GM18526 (cell line): ENCODE results near the gene SIGLEC14.

Experiments
- POLR2A ChIP-seq: IDR thresholded peaks from 3 replicates; pipeline ENCODE4 v1.6.1; 2011; ENCODE audit not compliant: insufficient read length; ENCODE audit errors: extremely low read depth

The SIGLEC14 gene

DNA sequence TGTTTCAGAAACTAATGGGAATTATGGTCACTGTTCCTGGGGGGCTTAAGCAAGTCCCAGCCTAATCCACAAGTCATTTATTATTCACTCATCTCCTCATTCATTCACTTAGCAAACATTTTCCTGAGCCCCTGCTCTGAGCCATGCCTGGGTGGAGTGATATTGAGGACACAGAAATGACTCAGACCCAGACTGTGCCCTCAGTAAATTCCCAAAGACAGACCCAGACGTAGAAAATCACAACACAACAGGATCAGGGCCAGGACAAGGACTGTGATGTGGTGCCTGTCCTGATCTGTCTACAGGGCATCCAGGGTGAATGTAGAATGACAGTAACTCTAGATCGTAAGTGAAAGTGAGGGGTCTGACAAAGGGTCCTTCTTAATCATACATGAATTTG, 39.5 kb upstream of the SIGLEC14 start:
- TF ChIP-seq POLR2A = no peak

GRCh38 chr19:51681286-51681941, 34.8 kb upstream of the SIGLEC14 start:
- TF ChIP-seq POLR2A = no peak

- no peak for TF ChIP-seq POLR2A
Observed at GRCh38 chr19:51680474-51680873, 33.8 kb upstream of the SIGLEC14 start.

GRCh38 chr19:51676566-51677083, 30.0 kb upstream of the SIGLEC14 start:
- TF ChIP-seq POLR2A = no peak

DNA sequence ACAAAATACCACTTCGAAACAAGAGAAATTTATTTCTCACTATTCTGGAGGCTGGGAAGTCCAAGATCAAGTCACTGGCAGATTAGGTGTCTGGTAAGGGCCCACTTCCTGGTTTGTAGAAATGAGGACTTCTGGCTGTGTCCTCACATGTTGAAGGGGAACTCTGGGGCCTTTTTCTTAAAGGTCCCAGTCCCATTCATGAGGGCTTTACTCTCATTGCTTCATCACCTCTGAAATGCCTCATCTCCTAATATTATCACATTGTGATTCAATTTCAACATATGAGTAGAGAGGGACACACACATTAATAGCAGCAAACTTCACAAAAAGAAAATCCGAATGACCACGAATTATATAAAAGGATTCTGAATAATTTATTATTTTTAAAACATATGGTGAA, 21.6 kb upstream of the SIGLEC14 start:
- no peak for TF ChIP-seq POLR2A

DNA sequence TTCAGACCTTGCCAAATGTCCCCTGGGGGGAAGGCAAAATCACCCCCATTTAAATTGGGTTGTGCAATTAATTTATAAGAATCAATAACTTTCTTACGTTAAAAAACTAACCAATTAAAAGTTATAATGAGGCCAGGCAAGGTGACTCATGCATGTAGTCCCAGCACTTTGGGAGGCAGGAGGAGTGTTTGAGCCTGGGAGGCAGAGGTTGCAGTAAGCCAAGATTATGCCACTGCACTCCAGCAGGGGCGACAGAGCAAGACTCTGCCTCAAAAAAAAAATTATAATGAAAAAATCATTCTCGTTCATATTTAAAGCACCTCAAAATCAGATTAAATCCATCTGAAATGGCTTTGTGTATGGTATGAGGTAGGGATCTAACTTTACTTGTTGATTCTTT, 18.4 kb upstream of the SIGLEC14 start:
- TF ChIP-seq POLR2A = no peak

DNA sequence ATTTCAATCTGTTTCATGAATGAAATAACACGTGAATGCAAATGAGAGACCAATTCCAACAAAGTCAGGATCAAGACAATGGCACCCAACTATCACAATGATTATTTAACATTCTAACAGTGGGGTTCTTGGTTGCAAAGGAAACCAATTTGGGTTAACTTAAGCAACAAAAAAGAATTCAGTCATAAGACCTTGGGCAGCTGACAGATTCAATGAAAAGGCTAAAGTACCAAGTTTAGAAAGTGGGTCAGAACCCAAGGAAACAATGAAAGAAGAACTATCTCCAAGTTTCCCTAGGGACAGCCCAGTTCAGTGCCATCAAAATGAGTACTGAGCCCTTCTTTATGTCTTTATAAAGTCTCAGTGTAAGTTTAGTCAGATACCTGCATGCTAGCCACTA, 17.5 kb upstream of the SIGLEC14 start:
- no peak for TF ChIP-seq POLR2A

GRCh38 chr19:51663650-51664049, 17.0 kb upstream of the SIGLEC14 start:
- TF ChIP-seq POLR2A = no peak

DNA sequence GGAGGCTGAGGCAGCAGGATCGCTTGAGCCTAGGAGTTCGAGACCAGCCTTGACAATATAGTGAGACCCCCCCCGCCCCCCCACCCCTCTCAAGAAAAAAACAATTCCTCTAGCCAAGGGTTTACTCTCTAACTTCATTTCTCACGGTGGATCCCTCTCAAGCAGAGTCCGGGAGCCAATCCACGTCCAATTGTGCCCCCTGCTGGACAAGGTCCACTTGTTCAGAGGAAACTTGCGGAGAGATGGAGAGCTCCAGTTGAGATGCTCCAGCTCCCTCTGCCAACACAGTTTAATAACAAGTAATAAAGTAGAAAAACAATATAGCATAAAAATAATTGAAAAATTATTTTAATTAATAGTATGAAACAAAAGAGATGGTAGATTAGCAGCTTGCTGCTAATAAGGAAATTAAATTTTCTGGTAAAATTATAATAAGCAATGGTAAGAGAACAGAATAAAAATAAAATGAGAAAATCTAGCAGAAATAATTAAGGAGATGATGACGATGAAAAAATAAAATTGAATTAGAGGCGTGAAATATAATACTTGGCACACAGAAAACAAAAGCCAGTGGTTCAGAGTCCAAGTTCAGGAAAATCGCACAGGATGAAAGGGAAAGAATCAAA, 14.5 kb upstream of the SIGLEC14 start:
- no peak for TF ChIP-seq POLR2A

GRCh38 chr19:51654783-51655182, 8.2 kb upstream of the SIGLEC14 start:
- TF ChIP-seq POLR2A = no peak

DNA sequence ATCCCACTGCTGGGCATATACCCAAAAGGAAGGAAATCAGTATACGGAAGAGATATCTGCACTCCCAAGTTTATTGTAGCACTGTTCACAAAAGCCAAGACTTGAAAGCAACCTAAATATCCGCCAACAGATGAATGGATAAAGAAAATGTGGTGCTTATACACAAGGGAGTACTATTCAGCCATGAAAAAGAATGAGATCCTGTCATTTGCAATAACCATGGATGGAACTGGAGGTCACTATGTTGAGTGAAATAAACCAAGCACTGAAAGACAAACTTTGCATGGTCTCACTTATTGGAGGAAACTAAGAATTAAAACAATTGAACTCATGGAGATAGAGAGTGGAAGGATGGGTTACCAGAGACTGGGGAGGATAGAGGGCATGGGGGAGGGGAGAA, 6.5 kb upstream of the SIGLEC14 start:
- TF ChIP-seq POLR2A = no peak

GRCh38 chr19:51652266-51652665, 5.6 kb upstream of the SIGLEC14 start:
- TF ChIP-seq POLR2A = no peak

DNA sequence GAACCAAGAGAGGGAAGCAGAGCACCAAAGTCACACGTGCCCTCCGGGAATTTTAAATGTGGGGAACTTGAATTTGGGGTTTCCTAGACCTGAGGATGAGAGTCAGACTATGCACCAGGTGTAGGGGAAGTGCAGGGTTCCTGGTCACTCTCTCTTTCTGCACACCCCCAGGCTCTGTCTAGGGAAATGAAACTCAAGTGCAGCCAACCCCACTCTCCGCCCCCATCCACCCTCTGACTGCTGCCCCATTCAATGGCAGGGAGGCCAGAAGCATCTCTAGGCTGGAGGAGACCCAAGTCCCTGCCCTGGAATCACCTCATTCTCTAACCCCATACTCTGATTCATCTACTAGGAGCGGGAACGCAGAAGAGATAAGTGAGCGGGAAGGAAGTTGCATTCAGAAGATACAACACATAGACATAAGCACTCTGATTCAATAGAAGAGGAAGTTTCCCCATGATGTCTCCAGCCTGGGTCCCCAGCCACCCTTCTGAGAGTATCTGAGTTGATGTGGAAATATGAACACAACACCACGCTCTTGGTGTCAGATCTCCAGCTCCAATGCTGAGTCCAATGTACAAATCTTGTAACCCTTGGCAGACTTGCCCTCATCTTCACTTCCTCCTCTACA, 4.7 kb upstream of the SIGLEC14 start:
- no peak for TF ChIP-seq POLR2A

- no peak for TF ChIP-seq POLR2A
Observed at GRCh38 chr19:51647318-51647717, 693 bp upstream of the SIGLEC14 start.

DNA sequence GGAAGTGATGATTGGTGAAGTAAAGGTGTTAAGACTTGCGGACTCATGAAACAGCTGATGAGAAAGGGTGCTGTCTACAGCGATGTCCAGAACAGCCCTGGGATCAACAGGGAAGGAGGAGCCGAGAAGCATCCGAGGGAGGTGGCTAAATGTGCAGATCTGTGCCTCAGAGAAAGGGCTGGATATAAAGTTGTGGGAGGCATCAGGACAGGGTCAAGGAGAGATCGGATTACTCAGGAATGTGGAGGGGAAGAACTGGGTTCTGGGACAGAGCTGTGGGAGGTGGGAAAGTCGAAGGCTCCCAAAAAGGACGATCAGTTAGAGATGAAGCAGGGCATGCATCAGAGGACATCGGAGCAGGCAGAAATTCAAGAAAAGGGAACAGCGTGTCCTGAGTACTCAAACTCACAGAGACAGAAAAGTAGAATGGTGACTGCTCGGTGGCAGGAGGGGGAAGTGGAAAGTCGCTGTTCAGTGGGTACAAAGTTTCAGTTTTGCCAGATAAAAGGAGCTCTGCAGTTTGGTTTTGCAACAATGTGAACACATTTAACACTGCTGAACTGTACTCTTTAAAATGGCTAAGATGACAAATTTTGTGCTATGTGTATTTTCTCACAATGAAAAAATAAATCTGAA, 1.9 kb downstream of the SIGLEC14 start:
- no peak for TF ChIP-seq POLR2A

DNA sequence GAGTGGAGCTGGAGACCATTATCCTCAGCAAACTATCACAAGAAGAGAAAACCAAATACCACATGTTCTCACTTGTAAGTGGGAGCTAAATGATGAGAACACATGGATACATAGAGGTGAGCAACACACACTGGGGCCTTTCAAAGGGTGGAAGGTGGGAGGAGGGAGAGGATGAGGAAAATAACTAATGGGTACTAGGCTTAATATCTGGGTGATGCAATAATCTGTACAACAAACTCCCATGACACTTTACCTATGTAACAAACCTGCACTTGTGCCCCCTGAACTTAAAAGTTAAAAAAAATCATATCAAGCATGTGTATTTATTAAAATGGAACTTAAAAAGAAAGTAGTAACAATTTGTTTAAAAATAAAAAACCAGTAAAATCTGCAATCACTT, 5.0 kb downstream of the SIGLEC14 start:
- no peak for TF ChIP-seq POLR2A
